H9 (cell line): ENCODE measurements around the gene C2orf42. TPM values are rescaled to one million over a fixed set of nuclear protein-coding genes. Genes with fewer than 3 reads are reported as not detected.
A peak's percentile ranks its signal among the peaks of the same experiment; 100 is the strongest.

Experiments used
- DNase-seq: peaks from one replicate; pipeline ENCODE4 v3.0.0-alpha.2; 2017
- H2AFZ ChIP-seq: one replicate; pipeline ENCODE4 v1.6.1; 2013; ENCODE audit warnings: mild to moderate bottlenecking, low read length, control low read depth, moderate library complexity
- H2AK5ac ChIP-seq: 2 replicates; pipeline ENCODE4 v1.6.1; 2013; ENCODE audit warnings: low read length, control low read depth, mixed read lengths; ENCODE audit not compliant: insufficient read length
- H2BK120ac ChIP-seq: one replicate; pipeline ENCODE4 v1.6.1; 2013; ENCODE audit warnings: low read depth, mild to moderate bottlenecking, low read length, control low read depth, inconsistent platforms; ENCODE audit not compliant: poor library complexity, severe bottlenecking
- H2BK12ac ChIP-seq: 2 replicates; pipeline ENCODE4 v1.6.1; 2013; ENCODE audit warnings: low read length, control low read depth, mixed read lengths, low read depth; ENCODE audit not compliant: insufficient read length
- H2BK15ac ChIP-seq: 2 replicates; pipeline ENCODE4 v1.6.1; 2013; ENCODE audit warnings: low read depth, low read length, control low read depth
- H2BK20ac ChIP-seq: one replicate; pipeline ENCODE4 v1.6.1; 2013; ENCODE audit warnings: low read depth, mild to moderate bottlenecking, low read length, control low read depth, inconsistent platforms; ENCODE audit not compliant: poor library complexity, severe bottlenecking
- H2BK5ac ChIP-seq: 2 replicates; pipeline ENCODE4 v1.6.1; 2013; ENCODE audit warnings: low read length, control low read depth, mixed read lengths; ENCODE audit not compliant: insufficient read length
- H3K14ac ChIP-seq: 2 replicates; pipeline ENCODE4 v1.6.1; 2013; ENCODE audit warnings: low read length, control low read depth; ENCODE audit not compliant: insufficient read depth
- H3K18ac ChIP-seq: 2 replicates; pipeline ENCODE4 v1.6.1; 2013; ENCODE audit warnings: low read depth, mild to moderate bottlenecking, mixed read lengths, low read length, control low read depth; ENCODE audit not compliant: insufficient read length
- H3K23ac ChIP-seq: 2 replicates; pipeline ENCODE4 v1.6.1; 2013; ENCODE audit warnings: low read length, control low read depth, mixed read lengths, low read depth; ENCODE audit not compliant: insufficient read length
- H3K23me2 ChIP-seq: 2 replicates; pipeline ENCODE4 v1.6.1; 2013; ENCODE audit warnings: low read depth, mild to moderate bottlenecking, mixed read lengths, low read length, control low read depth; ENCODE audit not compliant: insufficient read length, poor library complexity, severe bottlenecking
- H3K27ac ChIP-seq: 2 replicates; pipeline ENCODE4 v1.5.1; 2013; ENCODE audit warnings: low read length, control low read depth, mixed read lengths, low read depth; ENCODE audit not compliant: insufficient read length
- H3K27me3 ChIP-seq: 2 replicates; pipeline ENCODE4 v1.6.1; 2013; ENCODE audit warnings: low read length, control low read depth, inconsistent platforms; ENCODE audit not compliant: insufficient read depth
- H3K4ac ChIP-seq: 2 replicates; pipeline ENCODE4 v1.6.1; 2013; ENCODE audit warnings: low read depth, mild to moderate bottlenecking, control low read depth, inconsistent platforms, low read length, moderate library complexity
- H3K4me1 ChIP-seq: 2 replicates; pipeline ENCODE4 v1.6.1; 2013; ENCODE audit warnings: low read length, control low read depth, inconsistent platforms; ENCODE audit not compliant: insufficient read depth
- H3K4me2 ChIP-seq: 2 replicates; pipeline ENCODE4 v1.6.1; 2013; ENCODE audit warnings: low read length, control low read depth, mixed read lengths; ENCODE audit not compliant: insufficient read length, insufficient read depth
- H3K56ac ChIP-seq: 2 replicates; pipeline ENCODE4 v1.6.1; 2013; ENCODE audit warnings: low read depth, mild to moderate bottlenecking, mixed read lengths, low read length, control low read depth; ENCODE audit not compliant: insufficient read length
- H3K79me1 ChIP-seq: 2 replicates; pipeline ENCODE4 v1.6.1; 2013; ENCODE audit warnings: low read depth, mild to moderate bottlenecking, moderate library complexity, low read length, control low read depth, inconsistent platforms; ENCODE audit not compliant: insufficient read depth, poor library complexity, severe bottlenecking
- H3K79me2 ChIP-seq: 2 replicates; pipeline ENCODE4 v1.6.1; 2013; ENCODE audit warnings: low read length, control low read depth, inconsistent platforms; ENCODE audit not compliant: insufficient read depth
- H3K9ac ChIP-seq: 2 replicates; pipeline ENCODE4 v1.6.1; 2013; ENCODE audit warnings: low read length, control low read depth, mixed read lengths; ENCODE audit not compliant: insufficient read length; ENCODE audit errors: extremely low read depth
- H3K9me3 ChIP-seq: one replicate; pipeline ENCODE4 v1.6.1; 2013; ENCODE audit warnings: low read depth, low read length, inconsistent platforms; ENCODE audit not compliant: control insufficient read depth
- H3T11ph ChIP-seq: one replicate; pipeline ENCODE4 v1.6.1; 2013; ENCODE audit warnings: mild to moderate bottlenecking, low read length, control low read depth, inconsistent platforms
- H4K20me1 ChIP-seq: one replicate; pipeline ENCODE4 v1.6.1; 2013; ENCODE audit not compliant: control insufficient read depth, insufficient read length, insufficient read depth
- H4K5ac ChIP-seq: 2 replicates; pipeline ENCODE4 v1.6.1; 2013; ENCODE audit warnings: low read depth, mild to moderate bottlenecking, mixed read lengths, low read length, control low read depth; ENCODE audit not compliant: insufficient read length
- H4K8ac ChIP-seq: replicated peaks from 2 replicates; pipeline ENCODE4 v1.6.1; 2013; ENCODE audit warnings: low read length, control low read depth, mixed read lengths, low read depth; ENCODE audit not compliant: insufficient read length
- H4K91ac ChIP-seq: 2 replicates; pipeline ENCODE4 v1.6.1; 2013; ENCODE audit warnings: low read depth, mild to moderate bottlenecking, moderate library complexity, mixed read lengths, low read length, control low read depth; ENCODE audit not compliant: insufficient read length
- H3K27ac Mint-ChIP-seq, 3 experiments: 2 replicates in 2 of 3; 3 replicates in 1 of 3; pipeline ENCODE4 v1.8.0; 2020 to 2021; ENCODE audit warnings: mixed read lengths in 3 of 3, mild to moderate bottlenecking in 1 of 3, moderate library complexity in 1 of 3
- H3K27me3 Mint-ChIP-seq: 2 replicates; pipeline ENCODE4 v1.8.0; 2021; ENCODE audit warnings: low read depth, mild to moderate bottlenecking, moderate library complexity, mixed read lengths
- H3K36me3 Mint-ChIP-seq, 3 experiments: 2 replicates in 2 of 3; 3 replicates in 1 of 3; pipeline ENCODE4 v1.8.0; 2020 to 2021; ENCODE audit warnings: low read depth in 3 of 3, mixed read lengths in 3 of 3; ENCODE audit not compliant: insufficient read depth in 1 of 3
- H3K4me1 Mint-ChIP-seq, 2 experiments: 2 replicates each; pipeline ENCODE4 v1.8.0; 2020; ENCODE audit warnings: mixed read lengths in 2 of 2
- H3K4me3 Mint-ChIP-seq, 2 experiments: 2 replicates in 1 of 2; 3 replicates in 1 of 2; pipeline ENCODE4 v1.8.0; 2020 to 2021; ENCODE audit warnings: mild to moderate bottlenecking in 2 of 2, mixed read lengths in 2 of 2, moderate library complexity in 1 of 2
- H3K9me3 Mint-ChIP-seq, 2 experiments: 2 replicates in 1 of 2; 3 replicates in 1 of 2; pipeline ENCODE4 v1.8.0; 2020; ENCODE audit warnings: mild to moderate bottlenecking in 2 of 2, mixed read lengths in 2 of 2, moderate library complexity in 1 of 2
- CTCF ChIP-seq: fragments of 200-600 bp; sonication (generic); conservative IDR thresholded peaks from 3 replicates; pipeline ENCODE4 v1.8.0; 2021; ENCODE audit warnings: antibody characterized with exemption, mild to moderate bottlenecking
- WGBS: extraction: QIAGEN DNeasy Blood & Tissue Kit; methylation state at CpG from one replicate; pipeline ENCODE4 v1.1.7; 2013; ENCODE audit warnings: missing lambda C conversion rate, low lambda C conversion rate, mixed read lengths; ENCODE audit not compliant: insufficient read length; ENCODE audit errors: extremely low coverage; 5-methylcytosine and 5-hydroxymethylcytosine counted together
- total RNA-seq: library from RNA; stranded (reverse); gene quantifications from 2 replicates; pipeline ENCODE4 v1.2.1, GENCODE V29; 2021

C2orf42 gene
- total RNA-seq, 1 experiment from 2014 or later: 19.0 TPM

GRCh38 chr2:70126413-70126812, 64.4 kb downstream of the C2orf42 start:
- Histone ChIP-seq H3K4me1 (peaks cover 14% of the 10 kb centered on the region), H2BK20ac (no peak overlapping the region), H2BK5ac (no peak overlapping the region), H2AK5ac (no peak overlapping the region), H3K14ac (no peak overlapping the region), H3T11ph (no peak overlapping the region), H2BK12ac (no peak overlapping the region), H2BK15ac (no peak overlapping the region), H4K20me1 (no peaks in the 10 kb centered on the region), H3K27me3 (no peaks in the 10 kb centered on the region), H3K9ac (no peak overlapping the region), H4K5ac (no peak overlapping the region), H3K4me2 (no peak overlapping the region), H3K56ac (no peak overlapping the region), H3K27ac (no peak overlapping the region), H3K4ac (no peak overlapping the region), H3K23ac (no peak overlapping the region), H3K79me1 (no peaks in the 10 kb centered on the region), H3K9me3 (no peaks in the 10 kb centered on the region), H3K79me2 (no peaks in the 10 kb centered on the region), H3K23me2 (no peaks in the 10 kb centered on the region), H4K91ac (no peak overlapping the region), H2BK120ac (no peak overlapping the region), H2AFZ (no peak overlapping the region), H4K8ac (no peak overlapping the region), H3K18ac (no peak overlapping the region)
- H3K4me3 Mint-ChIP-seq: peak overlapping the region in 1 of 2 experiments; percentile 21; a peak in 2 of 5 replicates
- H3K27ac Mint-ChIP-seq: peak overlapping the region in 1 of 3 experiments; percentile 37; a peak in 1 of 7 replicates
- H3K4me1 Mint-ChIP-seq: peaks cover 44 to 54% of the 10 kb centered on the region in 2 experiments
- no peak for TF ChIP-seq CTCF
- 0 out of 7 replicates have a peak, but pooled peaks cover 0 to 4% (median 0%) of the 10 kb centered on the region in 3 experiments for H3K36me3 Mint-ChIP-seq
- no peaks in the 10 kb centered on the region for H3K27me3 Mint-ChIP-seq
- WGBS: no CpG with 5 or more reads among the region's 2 CpGs
- H3K9me3 Mint-ChIP-seq: no peaks in the 10 kb centered on the region; a peak in 2 of 5 replicates
- DNase-seq: no peak
